ENCODE results near the gene PCNA. TPM values are rescaled to one million over a fixed set of nuclear protein-coding genes. Genes with fewer than 3 reads are reported as not detected.

The PCNA gene
- total and polyA plus RNA-seq, 9 of the 15 experiments (the other 6 are each of a cell fraction or from before 2014, with no cell fraction given): 213 to 390 (median 291) TPM

GRCh38 chr20:5150226-5151076 lies 30.7 kb upstream of the PCNA start (continued):
- TF ChIP-seq ZNF316 (IDR thresholded peaks at IDR 0.05): 0 out of 2 replicates have a peak, but pooled peaks have one; percentile 23
- TF ChIP-seq, protein P1, sequence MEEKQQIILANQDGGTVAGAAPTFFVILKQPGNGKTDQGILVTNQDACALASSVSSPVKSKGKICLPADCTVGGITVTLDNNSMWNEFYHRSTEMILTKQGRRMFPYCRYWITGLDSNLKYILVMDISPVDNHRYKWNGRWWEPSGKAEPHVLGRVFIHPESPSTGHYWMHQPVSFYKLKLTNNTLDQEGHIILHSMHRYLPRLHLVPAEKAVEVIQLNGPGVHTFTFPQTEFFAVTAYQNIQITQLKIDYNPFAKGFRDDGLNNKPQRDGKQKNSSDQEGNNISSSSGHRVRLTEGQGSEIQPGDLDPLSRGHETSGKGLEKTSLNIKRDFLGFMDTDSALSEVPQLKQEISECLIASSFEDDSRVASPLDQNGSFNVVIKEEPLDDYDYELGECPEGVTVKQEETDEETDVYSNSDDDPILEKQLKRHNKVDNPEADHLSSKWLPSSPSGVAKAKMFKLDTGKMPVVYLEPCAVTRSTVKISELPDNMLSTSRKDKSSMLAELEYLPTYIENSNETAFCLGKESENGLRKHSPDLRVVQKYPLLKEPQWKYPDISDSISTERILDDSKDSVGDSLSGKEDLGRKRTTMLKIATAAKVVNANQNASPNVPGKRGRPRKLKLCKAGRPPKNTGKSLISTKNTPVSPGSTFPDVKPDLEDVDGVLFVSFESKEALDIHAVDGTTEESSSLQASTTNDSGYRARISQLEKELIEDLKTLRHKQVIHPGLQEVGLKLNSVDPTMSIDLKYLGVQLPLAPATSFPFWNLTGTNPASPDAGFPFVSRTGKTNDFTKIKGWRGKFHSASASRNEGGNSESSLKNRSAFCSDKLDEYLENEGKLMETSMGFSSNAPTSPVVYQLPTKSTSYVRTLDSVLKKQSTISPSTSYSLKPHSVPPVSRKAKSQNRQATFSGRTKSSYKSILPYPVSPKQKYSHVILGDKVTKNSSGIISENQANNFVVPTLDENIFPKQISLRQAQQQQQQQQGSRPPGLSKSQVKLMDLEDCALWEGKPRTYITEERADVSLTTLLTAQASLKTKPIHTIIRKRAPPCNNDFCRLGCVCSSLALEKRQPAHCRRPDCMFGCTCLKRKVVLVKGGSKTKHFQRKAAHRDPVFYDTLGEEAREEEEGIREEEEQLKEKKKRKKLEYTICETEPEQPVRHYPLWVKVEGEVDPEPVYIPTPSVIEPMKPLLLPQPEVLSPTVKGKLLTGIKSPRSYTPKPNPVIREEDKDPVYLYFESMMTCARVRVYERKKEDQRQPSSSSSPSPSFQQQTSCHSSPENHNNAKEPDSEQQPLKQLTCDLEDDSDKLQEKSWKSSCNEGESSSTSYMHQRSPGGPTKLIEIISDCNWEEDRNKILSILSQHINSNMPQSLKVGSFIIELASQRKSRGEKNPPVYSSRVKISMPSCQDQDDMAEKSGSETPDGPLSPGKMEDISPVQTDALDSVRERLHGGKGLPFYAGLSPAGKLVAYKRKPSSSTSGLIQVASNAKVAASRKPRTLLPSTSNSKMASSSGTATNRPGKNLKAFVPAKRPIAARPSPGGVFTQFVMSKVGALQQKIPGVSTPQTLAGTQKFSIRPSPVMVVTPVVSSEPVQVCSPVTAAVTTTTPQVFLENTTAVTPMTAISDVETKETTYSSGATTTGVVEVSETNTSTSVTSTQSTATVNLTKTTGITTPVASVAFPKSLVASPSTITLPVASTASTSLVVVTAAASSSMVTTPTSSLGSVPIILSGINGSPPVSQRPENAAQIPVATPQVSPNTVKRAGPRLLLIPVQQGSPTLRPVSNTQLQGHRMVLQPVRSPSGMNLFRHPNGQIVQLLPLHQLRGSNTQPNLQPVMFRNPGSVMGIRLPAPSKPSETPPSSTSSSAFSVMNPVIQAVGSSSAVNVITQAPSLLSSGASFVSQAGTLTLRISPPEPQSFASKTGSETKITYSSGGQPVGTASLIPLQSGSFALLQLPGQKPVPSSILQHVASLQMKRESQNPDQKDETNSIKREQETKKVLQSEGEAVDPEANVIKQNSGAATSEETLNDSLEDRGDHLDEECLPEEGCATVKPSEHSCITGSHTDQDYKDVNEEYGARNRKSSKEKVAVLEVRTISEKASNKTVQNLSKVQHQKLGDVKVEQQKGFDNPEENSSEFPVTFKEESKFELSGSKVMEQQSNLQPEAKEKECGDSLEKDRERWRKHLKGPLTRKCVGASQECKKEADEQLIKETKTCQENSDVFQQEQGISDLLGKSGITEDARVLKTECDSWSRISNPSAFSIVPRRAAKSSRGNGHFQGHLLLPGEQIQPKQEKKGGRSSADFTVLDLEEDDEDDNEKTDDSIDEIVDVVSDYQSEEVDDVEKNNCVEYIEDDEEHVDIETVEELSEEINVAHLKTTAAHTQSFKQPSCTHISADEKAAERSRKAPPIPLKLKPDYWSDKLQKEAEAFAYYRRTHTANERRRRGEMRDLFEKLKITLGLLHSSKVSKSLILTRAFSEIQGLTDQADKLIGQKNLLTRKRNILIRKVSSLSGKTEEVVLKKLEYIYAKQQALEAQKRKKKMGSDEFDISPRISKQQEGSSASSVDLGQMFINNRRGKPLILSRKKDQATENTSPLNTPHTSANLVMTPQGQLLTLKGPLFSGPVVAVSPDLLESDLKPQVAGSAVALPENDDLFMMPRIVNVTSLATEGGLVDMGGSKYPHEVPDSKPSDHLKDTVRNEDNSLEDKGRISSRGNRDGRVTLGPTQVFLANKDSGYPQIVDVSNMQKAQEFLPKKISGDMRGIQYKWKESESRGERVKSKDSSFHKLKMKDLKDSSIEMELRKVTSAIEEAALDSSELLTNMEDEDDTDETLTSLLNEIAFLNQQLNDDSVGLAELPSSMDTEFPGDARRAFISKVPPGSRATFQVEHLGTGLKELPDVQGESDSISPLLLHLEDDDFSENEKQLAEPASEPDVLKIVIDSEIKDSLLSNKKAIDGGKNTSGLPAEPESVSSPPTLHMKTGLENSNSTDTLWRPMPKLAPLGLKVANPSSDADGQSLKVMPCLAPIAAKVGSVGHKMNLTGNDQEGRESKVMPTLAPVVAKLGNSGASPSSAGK (IDR thresholded peaks at IDR 0.05): peak; percentile 77
- no peak for TF ChIP-seq ESRRA (IDR thresholded peaks at IDR 0.05; ENCODE audit: borderline replicate concordance, low read depth)
- TF ChIP-seq RAD51 (IDR thresholded peaks at IDR 0.05; ENCODE audit: borderline replicate concordance, low read depth): peak; percentile 36; the same call in 1 of the 2 replicates
- TF ChIP-seq, protein P2, sequence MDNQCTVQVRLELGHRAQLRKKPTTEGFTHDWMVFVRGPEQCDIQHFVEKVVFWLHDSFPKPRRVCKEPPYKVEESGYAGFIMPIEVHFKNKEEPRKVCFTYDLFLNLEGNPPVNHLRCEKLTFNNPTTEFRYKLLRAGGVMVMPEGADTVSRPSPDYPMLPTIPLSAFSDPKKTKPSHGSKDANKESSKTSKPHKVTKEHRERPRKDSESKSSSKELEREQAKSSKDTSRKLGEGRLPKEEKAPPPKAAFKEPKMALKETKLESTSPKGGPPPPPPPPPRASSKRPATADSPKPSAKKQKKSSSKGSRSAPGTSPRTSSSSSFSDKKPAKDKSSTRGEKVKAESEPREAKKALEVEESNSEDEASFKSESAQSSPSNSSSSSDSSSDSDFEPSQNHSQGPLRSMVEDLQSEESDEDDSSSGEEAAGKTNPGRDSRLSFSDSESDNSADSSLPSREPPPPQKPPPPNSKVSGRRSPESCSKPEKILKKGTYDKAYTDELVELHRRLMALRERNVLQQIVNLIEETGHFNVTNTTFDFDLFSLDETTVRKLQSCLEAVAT (IDR thresholded peaks at IDR 0.05): no peak
- TF ChIP-seq USF2 (CRISPR knock-in tag; IDR thresholded peaks at IDR 0.05): peak; percentile 61; the same call in 1 of the 2 replicates
- peak; percentile 66; the same call in 1 of the 2 replicates for TF ChIP-seq L3MBTL2 (IDR thresholded peaks at IDR 0.05)

All from K562 (cell line).